ENCODE data around the gene ABCC3.
"Not testable (repeated sequence)": the region's sequence is repeated elsewhere in the genome, so short reads cannot be mapped to it uniquely, and the experiment has no call there.

ABCC3 gene

DNA sequence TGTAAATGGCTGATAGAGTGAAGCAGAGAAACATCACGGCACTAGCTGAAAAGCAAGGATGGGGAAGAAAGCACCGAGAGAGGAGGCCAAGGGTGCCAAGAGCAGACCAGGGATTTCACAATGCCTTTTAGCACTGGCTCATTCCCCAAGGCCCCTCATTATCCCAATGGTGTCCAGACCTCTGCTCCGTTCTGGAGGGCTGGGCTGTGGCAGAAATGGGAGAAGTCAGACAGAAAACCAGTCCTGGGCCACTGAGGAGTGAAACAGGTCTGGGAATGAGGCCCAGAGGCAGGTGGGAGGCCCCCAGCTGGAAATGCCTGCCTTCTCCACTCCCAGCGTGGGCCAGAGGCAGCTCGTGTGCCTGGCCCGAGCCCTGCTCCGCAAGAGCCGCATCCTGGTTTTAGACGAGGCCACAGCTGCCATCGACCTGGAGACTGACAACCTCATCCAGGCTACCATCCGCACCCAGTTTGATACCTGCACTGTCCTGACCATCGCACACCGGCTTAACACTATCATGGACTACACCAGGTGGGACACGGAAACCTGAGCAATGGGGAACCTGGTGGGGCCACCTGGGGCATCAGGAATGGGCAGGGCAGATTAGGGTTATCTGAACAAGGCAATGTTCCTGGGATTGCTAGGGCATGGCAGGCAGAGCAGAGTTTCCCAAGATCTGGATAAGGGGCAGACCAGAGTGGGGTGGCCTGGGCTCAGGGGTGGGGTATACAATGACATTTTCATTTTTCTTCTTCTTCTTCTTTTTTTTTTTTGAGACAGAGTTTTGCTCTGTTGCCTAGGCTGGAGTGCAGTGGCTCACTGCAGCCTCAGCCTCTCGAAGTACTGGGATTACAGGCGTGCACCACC is 52.8 kb downstream of the ABCC3 start:
- no peak for DNase-seq

DNA sequence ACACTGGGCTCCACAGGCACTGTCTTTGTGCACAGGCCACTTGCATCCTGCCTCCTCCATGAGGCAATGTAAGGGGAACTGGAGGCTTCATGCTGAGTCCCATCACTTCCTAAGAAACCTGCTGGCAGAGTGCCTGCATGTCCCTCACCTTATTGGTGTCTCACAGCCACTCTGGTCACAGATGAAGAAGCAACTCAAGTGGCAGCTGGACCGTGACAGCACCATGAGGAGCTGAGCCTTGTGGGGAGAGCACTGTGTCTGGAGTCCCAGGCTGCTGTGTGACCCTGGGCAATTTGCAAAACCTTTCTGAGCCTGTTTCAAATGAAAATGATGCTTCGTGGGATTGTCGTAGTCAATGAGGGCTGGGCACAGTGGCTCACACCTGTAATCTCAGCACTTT is 53.6 kb downstream of the ABCC3 start:
- no peak for DNase-seq

DNA sequence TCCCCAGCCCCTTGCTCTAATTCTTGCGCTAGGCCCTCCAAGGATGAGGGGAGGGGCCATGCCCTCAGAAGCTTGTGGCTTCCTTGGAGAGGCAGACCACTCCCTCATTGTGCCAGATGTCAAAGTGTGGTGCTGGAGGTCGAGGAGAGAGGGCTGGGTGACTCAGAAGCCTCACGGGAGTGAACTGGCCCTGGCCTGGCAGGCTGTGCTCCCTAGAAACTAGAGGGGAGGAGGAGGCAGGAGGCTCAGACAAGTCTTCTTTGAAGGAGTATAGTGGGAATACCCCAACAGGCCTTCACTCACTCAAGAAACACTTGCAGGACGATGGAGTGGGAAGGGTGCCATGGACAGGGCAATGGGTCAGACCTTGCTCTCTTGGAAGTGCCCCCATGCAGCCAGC is 54.6 kb downstream of the ABCC3 start:
- no peak for DNase-seq

DNA sequence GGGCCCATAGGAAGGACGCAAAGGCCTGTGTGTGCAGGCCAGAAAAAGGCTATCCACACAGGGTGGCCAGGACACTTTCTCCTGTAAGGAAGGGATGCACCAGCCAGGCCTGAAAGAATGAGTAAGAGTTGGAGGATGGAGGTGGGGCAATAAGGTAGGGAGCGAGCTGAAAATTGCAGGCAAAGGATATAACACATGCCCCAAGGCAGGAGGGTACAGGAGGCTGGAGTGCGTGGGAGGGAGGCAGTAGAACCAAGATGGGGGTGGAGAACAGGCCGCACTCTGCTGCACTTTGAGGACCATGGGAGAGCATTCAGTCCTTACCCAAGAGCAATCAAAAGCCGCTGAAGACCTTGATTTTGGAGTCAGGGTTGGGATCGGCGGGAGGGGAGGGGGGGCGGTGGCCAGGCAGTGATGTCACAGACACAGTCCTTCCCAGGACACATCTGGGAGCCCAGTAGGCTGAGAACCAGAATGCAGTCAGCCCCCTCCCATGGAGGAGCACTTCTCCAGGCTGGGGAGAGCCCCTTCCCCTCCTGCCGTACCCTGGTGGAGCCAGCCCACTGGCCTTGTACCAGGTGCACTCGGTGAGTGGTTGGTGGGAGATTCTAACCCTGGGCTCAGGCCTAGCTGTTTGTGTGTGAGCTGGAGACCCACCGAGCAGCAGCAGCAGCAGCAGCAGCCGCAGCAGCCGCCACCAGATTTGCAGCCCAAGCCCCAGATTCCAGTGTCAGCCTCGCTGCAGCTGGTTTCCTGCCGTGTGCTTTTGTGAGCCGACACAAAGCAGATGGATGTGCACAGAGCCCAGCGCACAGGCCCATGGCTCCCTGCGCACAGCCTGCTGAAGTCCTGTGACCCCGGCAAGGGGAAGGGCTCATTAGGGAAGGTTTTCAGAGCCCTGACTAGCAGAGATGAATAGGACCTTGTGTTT is 55.5 kb downstream of the ABCC3 start:
- DNase-seq: no peak

DNA sequence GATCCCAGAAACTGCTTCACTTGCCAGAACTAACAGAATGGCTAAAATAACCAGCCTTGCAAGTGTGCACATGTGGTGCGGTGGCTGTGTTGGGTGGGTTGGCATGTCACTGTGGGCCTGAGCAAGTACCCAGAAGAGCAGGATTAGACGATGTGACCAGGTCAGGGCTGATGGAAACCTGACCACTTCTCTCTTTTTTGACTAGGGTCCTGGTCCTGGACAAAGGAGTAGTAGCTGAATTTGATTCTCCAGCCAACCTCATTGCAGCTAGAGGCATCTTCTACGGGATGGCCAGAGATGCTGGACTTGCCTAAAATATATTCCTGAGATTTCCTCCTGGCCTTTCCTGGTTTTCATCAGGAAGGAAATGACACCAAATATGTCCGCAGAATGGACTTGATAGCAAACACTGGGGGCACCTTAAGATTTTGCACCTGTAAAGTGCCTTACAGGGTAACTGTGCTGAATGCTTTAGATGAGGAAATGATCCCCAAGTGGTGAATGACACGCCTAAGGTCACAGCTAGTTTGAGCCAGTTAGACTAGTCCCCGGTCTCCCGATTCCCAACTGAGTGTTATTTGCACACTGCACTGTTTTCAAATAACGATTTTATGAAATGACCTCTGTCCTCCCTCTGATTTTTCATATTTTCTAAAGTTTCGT is 56.3 kb downstream of the ABCC3 start:
- no peak for DNase-seq

DNA sequence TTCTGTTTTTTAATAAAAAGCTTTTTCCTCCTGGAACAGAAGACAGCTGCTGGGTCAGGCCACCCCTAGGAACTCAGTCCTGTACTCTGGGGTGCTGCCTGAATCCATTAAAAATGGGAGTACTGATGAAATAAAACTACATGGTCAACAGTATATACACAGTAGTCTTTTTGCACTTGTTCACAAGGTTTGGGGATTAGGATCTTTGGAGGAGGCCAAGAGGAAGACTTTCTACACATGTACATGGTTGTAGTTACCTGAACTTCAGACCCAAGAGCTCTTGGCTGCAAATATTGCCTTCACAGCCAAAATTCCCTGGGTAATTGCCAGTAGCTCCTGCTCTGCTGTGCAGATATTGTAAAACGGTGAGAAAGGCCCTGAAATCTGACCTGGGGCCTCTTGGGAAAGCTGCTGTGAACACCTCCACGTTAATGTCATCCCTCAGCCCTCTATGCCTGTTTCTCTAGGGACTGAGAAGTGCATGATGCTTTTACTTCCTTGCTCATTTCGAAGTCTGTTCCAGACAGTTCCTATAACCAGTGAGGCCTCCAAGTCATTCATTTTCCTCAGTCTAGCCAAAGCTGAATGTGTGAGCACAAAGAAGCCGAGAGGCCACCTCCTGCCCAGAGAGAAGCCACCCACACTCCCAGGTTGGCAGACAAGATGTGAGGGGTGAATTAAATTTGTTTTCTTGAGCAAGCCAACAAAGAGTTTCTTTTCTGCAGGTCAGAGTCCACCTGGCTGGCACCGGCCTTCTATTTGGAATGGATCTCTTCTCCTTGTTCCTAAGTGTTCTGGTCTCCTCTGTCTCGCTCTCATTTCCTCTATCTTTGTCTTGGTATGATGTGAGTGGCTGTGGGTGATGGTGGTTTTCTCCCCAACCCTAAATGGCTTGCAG is 57.1 kb downstream of the ABCC3 start:
- no peak for DNase-seq

DNA sequence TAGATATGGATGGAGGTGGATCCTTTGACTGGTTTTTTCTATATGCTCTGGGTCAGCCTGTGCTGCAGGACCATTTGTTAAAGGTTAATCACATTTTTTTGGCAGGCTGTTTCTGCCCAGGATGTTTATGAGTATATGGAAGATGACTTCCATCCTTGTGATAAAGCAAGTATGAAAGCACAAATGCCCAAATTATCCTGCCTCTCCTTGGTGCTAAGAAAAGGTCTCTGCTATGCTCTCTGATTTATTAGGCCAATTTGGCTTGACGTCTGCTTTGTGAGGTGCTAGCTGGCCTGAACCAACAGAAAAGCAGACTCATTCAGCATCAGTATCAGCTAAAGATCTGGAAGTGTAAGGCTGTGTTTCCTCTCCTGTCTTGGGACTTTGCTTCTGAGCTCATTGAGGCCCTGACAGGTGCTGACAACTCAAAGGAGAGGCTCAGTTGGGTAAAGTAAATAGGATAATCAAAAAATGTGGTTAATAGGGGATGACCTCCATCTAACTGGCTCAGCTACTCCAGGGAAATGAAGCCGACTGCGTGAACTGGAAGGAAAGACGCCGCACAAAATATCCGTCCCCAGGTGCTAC is 57.9 kb downstream of the ABCC3 start:
- no peak for DNase-seq

DNA sequence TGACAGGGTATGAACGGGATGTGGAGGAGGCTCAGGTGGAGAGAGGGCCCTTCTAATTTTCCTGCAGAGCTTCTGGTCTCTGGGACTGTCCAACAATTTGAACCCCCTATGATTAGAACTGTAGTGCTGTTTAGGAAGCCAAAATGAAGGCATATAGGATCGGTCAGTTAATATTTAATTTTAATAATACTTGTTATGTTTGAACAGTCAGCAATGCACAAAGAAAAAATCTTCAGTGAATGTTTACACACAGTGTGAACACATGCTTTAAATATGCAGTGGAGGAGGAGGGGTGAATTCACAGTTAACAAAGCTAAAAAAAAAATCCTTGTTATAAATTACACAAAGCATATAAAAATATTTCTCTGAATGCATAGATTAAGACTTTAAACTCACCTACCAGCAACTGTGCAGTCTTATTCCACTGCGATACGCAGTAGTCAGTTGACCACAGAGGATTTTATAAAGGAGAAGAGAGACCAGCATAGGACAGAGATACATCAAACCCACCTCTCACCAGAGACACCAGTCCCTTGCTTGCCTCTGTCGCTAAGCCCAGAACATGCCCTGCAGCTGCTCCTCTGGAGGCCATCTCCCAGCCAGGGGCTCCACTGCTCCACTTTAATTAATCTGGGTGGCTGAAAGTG is 58.5 kb downstream of the ABCC3 start:
- no peak for DNase-seq

DNA sequence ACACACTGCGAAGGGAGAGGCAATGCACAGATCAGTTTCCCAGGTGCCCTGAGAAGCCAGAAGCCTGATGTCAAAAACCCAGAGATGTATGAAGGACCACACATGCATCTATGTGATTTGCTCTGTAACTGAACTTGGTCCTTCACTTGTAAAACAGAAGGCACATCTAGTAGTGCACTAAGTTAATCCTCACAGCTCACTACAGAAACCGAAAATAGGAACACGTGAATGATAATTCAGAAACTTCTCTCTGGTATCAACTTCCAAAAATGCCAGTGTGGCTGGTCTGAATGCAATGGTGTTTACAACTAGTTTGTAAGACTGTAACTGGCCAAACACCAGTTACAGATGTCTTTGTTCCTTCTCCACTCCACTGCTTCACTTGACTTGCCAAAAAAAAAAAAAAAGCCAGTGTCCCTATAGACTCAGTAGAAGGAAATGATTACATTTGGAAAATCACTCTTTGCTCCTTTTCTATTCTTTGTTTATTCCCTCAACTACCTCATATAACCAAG is 61.7 kb downstream of the ABCC3 start:
- DNase-seq: no peak

DNA sequence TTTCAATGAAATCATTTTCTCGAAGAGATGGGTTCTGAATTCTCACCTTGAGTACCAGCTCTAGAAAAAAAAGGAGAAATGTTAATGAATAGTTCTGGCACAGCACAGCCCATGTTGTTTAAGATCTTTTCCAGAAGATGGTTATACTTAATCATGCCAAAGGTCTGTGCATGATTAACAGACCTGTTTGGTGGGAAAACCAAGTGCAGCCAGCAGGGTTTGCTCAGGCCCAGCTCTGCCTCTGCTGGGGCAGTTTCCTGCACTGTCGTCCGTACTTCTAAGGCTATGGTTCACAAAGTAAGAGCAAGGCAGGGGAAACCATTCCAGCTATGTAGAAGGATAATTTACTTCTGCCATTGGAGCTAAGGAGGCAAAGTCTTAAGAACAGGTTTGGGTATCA is 62.4 kb downstream of the ABCC3 start:
- no peak for DNase-seq

DNA sequence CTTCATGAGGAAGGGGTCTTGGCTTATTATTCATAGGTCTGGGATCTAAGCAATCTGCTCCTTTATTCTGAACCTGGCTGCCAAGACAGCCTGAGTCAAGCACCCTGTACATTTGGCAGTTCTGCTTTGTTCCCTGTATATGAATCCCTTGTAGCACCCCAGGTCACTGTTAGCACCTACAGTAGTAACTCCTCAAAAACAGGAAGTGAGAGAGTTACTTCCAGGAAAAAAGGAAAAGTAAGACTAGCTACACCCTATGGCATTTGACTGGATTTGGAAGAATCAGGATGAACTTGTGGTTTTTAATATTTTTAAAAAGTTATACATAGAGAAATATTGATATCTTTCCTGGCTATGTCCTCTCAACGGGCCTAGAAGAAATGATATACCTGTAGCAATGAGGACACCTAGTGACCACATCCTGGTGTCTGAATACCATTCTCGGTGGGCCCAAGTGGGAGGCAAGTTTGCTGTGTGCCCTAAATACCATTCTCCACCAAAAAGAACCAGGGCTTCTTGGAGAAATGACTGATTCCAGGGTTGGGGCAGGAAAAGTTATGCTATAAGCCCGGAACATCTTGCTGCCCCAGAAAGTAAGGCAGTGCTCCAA is 63.1 kb downstream of the ABCC3 start:
- no peak for DNase-seq

DNA sequence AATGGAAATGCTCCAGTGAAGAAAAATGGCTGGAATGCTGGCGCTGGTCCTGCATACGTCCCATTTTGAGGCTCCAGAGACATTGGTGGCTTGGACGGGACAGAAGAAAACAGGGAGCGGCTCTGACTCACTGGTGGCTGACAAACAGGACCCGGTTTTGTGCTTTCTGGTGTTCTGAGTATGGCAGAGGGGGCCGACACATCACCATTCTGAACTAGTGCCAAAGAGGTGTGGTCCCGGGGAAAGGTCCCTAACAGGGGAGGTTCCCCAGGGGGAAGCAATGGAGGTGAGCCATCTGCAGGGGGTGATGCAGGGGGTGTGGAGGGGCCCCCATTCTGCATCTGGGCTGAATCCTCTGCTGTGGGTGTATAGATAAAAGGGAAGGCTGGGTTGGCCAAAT is 64.7 kb downstream of the ABCC3 start:
- no peak for DNase-seq

DNA sequence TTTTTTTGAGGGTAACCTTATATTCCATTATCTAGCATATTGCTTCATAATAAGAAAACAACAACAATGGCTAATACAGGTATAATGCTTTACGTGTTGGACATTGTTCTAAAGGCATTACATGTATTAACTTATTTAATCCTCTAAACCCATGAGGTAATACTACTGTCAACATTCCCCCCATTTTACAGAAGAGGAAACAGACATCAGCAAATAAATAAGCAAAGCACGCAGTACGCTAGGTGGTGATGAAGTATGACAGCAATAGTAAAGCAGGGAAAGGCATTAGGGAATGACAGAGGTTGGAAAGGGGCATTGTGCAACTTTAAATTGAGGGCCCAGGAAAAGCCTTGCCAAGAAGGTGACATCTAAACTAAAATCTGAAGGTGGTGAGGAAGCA is 68.5 kb downstream of the ABCC3 start:
- no peak for DNase-seq

DNA sequence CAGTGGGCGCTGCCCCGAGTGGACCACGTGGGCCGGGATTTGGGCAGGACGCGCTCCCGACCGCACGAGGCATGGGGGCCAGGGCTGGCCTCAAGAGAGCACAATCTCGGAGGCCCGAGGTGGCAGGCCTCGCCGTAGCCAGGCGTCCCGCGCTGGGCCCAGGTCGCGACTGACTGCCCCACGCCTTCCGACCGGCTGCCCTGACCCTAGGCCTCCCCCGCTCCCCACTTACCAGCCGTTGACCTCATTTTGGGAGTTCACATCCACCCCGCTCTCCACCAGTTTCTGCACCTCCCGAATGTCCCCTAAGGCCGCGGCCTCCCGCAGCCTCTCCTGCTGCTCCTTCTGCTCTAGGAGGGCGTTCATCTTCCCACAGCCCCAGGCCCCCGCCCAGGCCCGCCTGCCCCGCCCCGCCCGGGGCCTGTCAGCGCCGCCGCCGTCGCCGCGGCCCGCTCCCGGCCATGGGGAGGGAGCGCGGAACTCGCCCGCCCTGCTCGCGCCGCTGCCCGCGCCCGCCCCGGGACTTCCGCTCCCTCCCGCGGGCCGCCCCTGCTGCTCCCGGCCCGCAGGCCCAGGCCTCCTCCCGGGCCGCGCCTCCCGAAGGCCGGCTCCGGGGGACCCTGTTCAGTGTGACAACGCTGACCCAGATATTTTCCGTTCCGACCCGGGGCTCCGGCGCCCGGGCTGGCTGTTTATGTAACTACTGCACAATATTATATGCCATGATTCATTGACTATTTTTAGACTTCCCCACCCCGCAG is 72.8 kb downstream of the ABCC3 start, which contains the start of gene ANKRD40:
TSS of gene ANKRD40 (minus strand) at position 626 of the 761 bp plus-strand sequence. CDS start at position 366, 260 bp downstream.
- peak; percentile 86 for DNase-seq

DNA sequence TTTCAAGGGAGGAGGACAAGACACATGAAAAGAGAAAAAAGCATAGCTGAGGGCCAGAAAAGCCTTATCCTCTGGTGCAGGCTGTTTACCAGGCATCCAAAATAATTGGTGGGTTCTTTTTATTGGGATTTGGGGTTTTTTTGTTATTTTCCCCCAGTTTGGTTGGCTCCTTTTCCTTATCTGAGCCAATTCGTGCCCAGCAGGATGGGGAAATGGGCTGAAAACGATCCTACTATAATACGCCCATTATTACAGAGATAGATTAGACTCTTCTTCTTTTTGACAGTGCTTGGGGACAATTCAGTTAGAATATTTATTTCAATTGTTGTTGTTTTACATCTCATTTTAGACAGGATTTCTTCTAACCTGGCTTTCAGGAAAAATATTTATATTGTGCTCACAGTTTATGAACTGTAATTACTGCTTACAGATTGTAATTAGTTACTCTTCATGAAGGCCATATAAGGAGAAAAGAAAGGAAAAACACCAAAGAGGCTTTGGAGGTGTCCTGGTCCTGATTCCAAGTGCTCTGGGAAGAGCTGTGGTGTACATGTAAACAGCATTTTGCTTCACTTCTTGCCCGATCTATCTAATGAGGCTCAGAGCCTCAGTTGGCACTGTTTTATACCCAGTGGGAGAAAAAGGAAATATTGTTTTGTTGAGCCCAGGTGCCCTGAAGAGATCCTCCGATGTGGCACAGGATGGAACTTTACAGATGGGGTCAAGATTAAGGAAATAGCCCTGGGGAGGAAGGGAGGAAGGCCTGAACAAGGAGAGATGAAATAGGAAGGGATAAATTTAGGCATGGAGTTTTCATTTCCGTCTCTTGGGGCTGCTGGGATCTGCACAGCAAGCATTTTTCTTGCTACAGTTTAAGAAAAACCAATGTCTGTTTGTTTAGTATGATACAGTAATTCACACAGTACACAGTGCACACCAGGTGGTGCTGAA is 73.6 kb downstream of the ABCC3 start:
- DNase-seq: no peak

DNA sequence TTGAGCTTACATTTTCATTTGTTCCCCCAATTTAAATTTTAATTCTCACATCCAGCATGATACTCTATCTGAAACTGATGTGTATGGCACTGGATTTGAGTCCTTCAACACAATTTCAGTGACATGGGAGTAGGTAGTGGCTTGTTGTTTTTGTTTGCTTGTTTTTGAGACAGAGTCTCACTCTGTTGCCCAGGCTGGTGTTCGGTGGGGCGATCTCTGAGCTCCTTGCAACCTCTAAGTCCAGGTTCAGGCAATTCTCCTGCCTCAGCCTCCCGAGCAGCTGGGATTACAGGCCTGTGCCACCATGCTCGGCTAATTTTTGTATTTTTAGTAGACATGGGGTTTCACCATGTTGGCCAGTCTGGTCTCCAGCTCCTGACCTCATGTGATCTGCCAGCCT is 74.4 kb downstream of the ABCC3 start:
- not testable (repeated sequence) for DNase-seq

DNA sequence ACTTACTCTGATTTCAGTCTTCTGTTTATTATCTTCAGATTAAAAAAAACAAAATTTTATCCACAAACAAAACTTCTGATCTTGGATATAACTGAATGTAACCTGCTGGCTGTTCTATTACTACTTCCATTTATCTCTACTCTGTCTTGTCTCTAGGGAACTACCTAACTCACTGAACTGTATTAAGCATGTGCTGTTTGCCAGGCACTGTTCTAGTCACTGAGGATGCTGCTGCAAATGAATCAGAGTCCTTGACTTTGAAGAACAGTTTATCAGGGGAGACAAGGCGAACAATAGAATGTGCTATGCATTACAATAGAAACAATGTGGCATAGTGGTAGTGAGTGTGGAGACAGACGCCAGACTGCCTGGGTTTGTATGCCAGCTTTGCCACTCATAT is 75.3 kb downstream of the ABCC3 start:
- DNase-seq: no peak

DNA sequence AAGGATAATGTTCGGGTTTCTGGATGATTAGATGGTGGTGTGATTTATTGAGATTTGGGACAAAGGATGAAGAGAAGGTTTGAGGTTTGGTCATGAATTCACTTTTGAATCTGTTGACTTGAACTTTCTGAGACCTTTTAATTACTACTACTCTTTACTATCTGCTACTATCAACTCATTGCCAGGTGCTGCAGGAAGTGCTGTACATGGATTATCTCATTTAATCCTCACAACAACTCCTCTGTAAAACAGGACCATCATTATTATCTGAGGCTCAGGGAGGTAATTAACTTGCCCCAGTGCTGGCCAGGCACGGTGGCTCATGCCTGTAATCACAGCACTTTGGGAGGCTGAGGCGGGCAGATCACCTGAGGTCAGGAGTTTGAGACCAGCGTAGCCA is 76.0 kb downstream of the ABCC3 start:
- no peak for DNase-seq

DNA sequence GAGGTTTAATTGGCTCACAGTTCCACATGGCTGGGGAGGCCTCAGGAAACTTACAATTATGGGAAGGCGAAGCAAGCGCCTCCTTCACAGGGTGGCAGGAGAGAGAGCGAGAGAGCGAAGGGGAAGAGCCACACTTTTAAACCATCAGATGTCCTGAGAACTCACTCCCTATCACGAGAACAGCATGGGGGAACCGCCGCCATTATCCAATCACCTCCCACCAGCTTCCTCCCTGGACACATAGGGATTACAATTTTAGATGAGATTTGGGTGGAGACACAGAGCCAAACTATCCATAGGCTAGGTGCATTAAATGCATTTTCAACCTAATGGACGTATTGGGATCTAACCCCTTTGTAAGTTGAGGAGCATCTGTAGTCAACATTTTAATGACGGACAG is 78.0 kb downstream of the ABCC3 start:
- no peak for DNase-seq
